HCT116 (cell line): Measurements from ENCODE around the gene ERCC6L.

Experiments used
- CTCF ChIP-seq, 3 experiments: fragments of 200-600 bp in 1 of 3; sonication (generic) in 1 of 3; IDR thresholded peaks in 2 of 3; conservative IDR thresholded peaks in 1 of 3; 2 replicates each; pipeline ENCODE4 v1.5.1; 2012 to 2017; ENCODE audit warnings: low read depth in 2 of 3, low read length in 2 of 3, antibody characterized with exemption in 1 of 3, borderline replicate concordance in 1 of 3, control low read depth in 1 of 3, mild to moderate bottlenecking in 1 of 3, mixed read lengths in 1 of 3, mixed run types in 1 of 3, moderate library complexity in 1 of 3; ENCODE audit not compliant: insufficient read depth in 1 of 3
- FOSL1 ChIP-seq: IDR thresholded peaks from 2 replicates; pipeline ENCODE4 v1.6.1; 2012; ENCODE audit warnings: low read depth
- JUND ChIP-seq: IDR thresholded peaks from 2 replicates; pipeline ENCODE4 v1.6.1; 2012
- POLR2AphosphoS5 ChIP-seq: IDR thresholded peaks from 2 replicates; pipeline ENCODE4 v1.6.1; 2011; ENCODE audit warnings: mild to moderate bottlenecking, low read depth, low read length, moderate library complexity
- TF ChIP-seq, protein P1 (sequence below): IDR thresholded peaks from 2 replicates; pipeline ENCODE4 v1.6.1; 2012; ENCODE audit warnings: low read depth

DNA sequence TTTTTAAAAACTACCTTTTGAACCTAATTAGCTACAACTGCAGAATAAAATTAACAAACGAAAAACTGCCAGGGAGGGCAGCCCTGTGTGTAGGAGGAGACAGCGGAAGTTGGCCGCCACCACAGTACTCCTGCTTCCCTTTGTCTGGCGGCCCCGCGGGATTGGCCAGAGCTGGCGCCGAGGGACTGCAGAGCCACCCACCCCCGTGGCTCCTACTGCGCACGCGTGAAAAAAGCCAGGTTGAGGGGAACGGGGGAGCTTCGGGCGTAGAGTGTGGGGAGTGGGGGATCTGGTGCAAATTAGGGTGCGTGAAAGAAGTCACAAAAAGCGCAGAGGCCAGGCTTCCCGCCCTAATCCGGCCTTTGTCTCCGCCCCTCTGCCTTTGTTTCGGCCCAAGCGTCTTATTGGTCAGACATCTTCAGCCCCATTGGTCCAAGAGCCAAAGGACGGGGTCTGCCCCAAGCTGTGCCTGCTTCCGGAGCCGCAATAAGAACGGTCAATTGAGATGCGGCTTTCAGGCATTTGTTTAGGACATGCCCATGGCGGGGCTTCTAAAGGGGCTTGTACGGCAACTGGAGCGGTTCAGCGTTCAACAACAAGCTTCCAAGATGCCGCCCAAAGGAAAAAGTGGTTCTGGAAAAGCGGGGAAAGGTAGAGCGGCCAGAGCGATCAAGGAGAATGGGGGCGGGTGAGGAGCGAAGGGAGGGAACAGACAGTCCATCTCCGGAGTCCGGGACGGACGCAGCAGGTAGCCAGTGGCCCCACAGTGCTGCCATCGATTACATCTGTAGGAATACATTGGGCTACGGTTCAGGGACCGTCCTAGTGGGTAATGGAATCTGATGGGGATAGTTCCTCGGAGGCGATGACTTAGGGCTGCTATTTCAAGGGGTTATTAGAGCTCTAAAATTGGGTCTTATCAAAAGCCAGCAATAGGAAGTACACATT lies 57.4 kb downstream of the ERCC6L start, which contains the start of gene PIN4:
- no peak for TF ChIP-seq CTCF (IDR thresholded peaks at IDR 0.05 in 2 of 3, conservative IDR thresholded peaks at IDR 0.05 in 1 of 3; ENCODE audit: borderline replicate concordance in 1 of 3, insufficient read depth in 1 of 3, low read depth in 2 of 3, low read length in 2 of 3)
- TF ChIP-seq POLR2AphosphoS5 = peak; percentile 62
- TF ChIP-seq FOSL1 = no peak
- TF ChIP-seq, protein P1, sequence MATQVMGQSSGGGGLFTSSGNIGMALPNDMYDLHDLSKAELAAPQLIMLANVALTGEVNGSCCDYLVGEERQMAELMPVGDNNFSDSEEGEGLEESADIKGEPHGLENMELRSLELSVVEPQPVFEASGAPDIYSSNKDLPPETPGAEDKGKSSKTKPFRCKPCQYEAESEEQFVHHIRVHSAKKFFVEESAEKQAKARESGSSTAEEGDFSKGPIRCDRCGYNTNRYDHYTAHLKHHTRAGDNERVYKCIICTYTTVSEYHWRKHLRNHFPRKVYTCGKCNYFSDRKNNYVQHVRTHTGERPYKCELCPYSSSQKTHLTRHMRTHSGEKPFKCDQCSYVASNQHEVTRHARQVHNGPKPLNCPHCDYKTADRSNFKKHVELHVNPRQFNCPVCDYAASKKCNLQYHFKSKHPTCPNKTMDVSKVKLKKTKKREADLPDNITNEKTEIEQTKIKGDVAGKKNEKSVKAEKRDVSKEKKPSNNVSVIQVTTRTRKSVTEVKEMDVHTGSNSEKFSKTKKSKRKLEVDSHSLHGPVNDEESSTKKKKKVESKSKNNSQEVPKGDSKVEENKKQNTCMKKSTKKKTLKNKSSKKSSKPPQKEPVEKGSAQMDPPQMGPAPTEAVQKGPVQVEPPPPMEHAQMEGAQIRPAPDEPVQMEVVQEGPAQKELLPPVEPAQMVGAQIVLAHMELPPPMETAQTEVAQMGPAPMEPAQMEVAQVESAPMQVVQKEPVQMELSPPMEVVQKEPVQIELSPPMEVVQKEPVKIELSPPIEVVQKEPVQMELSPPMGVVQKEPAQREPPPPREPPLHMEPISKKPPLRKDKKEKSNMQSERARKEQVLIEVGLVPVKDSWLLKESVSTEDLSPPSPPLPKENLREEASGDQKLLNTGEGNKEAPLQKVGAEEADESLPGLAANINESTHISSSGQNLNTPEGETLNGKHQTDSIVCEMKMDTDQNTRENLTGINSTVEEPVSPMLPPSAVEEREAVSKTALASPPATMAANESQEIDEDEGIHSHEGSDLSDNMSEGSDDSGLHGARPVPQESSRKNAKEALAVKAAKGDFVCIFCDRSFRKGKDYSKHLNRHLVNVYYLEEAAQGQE = no peak
- no peak for TF ChIP-seq JUND
